Stimulated activated naive CD8-positive, alpha-beta T cell treated with anti-CD3 and anti-CD28 coated beads, Interleukin-15, Interleukin-2, amounts not matched to agents 100 ng/mL and 50 ng/mL, for 24 hours (primary cell): ENCODE measurements around the gene ENO1.

Experiments
- H3K27ac Mint-ChIP-seq: one replicate; pipeline ENCODE4 v1.8.0; 2021; ENCODE audit warnings: mild to moderate bottlenecking, mixed read lengths
- H3K27me3 Mint-ChIP-seq: one replicate; pipeline ENCODE4 v1.8.0; 2021; ENCODE audit warnings: mixed read lengths
- H3K36me3 Mint-ChIP-seq: one replicate; pipeline ENCODE4 v1.8.0; 2021; ENCODE audit warnings: low read depth, mixed read lengths
- H3K4me1 Mint-ChIP-seq: one replicate; pipeline ENCODE4 v1.8.0; 2021; ENCODE audit warnings: low read depth, mixed read lengths
- H3K4me3 Mint-ChIP-seq: one replicate; pipeline ENCODE4 v1.8.0; 2021; ENCODE audit warnings: mild to moderate bottlenecking, mixed read lengths
- H3K9me3 Mint-ChIP-seq: one replicate; pipeline ENCODE4 v1.8.0; 2021; ENCODE audit warnings: mixed read lengths

ENO1 gene

DNA sequence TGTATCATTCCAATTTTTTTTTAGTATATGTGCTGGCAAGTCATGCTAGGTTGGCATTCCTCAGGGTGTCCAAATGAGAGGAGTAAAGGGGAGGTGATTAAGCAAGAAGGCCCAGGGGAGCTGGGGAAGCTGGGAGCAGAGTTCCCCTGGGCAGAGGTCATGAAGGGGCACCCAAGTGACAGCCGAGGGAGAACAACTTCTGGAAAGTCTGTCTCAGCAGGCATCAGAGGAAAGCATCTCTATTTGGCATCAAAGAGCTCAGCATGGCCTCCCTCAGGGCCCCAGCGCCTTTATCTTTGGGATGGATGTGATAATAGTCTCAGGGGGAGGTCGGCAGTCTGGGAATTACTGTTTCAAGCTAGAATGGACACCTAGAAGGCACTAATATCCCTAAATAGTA is 5.0 kb upstream of the ENO1 start:
- Mint-ChIP-seq H3K27me3 (no peaks in the 10 kb centered on the region), H3K4me1 (peaks cover 18% of the 10 kb centered on the region), H3K27ac (no peak overlapping the region), H3K9me3 (no peaks in the 10 kb centered on the region), H3K36me3 (peaks cover 8% of the 10 kb centered on the region), H3K4me3 (no peak overlapping the region)

DNA sequence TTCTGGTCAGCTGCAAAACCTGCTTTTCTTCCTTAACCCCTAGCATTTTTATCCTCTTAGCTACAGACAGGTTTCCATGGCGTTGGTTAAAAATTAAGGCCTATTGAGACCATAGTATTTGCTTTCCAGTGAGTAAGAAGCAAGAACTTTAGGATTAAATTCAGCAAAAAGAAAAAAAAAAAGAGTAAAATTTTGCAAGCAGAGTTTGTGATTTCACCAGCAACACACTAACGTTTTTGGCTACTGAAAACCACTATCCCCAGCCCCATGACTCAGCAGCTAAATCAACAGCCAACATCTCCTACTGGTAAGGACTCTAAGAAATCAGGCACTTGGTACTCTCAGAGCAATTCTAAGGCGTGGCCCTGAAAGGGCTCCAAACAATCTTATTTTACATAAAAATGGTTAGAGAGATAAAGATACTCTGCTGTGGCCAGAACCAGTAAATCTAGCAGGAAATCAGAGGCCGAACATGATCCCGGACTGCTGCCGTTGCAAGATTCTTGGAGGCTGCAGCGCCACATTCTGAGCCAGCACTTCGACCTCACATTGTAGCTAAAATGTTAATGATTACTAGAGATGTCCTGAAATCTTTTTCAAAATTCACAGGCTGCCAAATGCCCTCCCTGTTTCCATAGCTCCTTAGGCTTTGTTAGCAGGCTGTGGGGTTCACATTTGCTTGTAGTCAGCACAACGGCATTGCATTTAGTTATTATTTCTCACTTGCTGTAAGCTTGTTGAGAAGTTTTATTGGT is 1.6 kb upstream of the ENO1 start:
- Mint-ChIP-seq H3K4me1 (peaks cover 33% of the 10 kb centered on the region), H3K4me3 (peak overlapping the region; percentile 93), H3K27me3 (no peaks in the 10 kb centered on the region), H3K27ac (peak overlapping the region; percentile 98), H3K9me3 (no peaks in the 10 kb centered on the region), H3K36me3 (peaks cover 41% of the 10 kb centered on the region)

DNA sequence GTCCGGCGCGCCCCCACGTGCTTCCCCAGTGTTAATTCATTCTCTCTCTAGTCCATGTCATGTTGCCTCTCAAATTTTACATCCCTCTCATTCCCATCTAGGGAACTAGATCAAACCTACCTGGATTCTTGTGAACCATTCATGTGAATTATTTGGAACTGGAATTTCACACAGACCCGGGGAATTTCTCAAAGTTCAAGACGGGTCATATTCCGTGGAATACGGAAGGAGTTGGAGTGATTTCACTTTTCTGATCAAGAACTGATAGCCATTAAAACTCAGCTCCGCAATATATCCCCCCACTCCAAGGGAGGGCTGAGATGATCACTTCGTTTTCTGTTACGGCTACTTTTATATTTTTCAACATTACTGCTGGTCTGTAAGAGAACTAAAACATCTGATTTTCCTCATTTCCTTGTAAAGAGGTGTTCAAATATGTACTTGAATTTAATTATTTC is 1.0 kb upstream of the ENO1 start:
- Mint-ChIP-seq H3K4me3 (peak overlapping the region; percentile 93), H3K36me3 (peaks cover 47% of the 10 kb centered on the region), H3K27me3 (no peaks in the 10 kb centered on the region), H3K9me3 (no peaks in the 10 kb centered on the region), H3K4me1 (peaks cover 40% of the 10 kb centered on the region), H3K27ac (peak overlapping the region; percentile 98)

DNA sequence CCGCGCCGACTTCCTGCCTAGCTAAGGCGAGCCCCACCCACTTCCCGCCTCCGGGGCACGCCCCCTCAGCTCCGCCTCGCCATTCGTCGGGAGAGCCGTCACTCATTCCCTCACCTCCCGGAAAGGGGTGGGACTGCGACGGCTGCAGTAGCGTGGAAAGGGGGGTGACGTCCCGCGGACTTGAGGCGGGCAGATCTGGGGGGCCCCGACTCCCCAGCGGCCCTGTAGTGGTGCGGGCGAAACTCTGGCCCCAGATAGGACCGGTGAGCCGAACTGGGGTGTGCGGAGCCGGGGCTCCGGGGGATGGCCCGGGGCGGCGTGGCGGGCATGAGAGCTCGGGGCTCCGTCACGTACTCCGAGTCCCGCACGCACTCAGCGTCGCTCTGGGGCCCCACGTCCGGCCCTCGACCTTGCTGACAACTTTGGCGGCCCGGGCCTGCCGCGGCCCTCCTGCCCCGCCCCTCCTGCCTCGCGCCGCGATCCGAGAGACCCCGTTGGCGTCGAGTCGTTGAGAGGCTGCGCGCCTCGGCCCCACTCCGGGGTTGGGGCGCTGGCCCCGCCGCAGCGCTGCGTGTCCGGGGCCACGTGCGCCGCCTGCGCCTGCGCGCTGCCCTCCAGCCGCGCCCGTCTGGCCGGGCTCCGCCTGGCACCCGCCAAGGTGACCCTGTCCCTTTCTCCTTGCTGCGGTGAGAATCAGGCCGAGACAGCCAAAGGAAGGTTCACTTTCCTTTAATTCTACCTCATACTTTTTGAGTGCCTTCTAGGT is 395 bp upstream of the ENO1 start:
- Mint-ChIP-seq H3K4me1 (peaks cover 44% of the 10 kb centered on the region), H3K36me3 (peaks cover 52% of the 10 kb centered on the region), H3K27ac (peak overlapping the region; percentile 100), H3K9me3 (no peaks in the 10 kb centered on the region), H3K4me3 (peak overlapping the region; percentile 98), H3K27me3 (no peaks in the 10 kb centered on the region)

DNA sequence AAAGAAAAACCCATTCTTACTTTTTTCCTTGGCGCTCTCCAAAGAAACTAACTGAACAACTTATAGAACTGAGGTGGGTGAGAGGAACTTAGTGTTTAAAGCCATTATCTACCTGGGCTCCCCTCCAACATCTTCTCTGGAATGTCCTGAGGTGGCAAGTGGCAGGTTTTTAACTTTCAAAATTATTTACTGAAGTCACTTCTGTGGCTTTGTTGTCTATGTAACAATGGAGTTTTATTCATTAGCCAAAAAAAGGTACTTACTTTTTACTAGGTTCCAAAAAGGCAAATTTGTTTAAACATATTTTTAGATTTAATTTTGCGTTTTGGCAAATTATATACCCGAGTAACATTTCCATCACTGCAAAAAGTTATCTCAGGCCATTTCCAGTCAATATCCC is 2.4 kb downstream of the ENO1 start:
- Mint-ChIP-seq H3K4me1 (peaks cover 72% of the 10 kb centered on the region), H3K27me3 (no peaks in the 10 kb centered on the region), H3K4me3 (peak overlapping the region; percentile 98), H3K9me3 (no peaks in the 10 kb centered on the region), H3K27ac (peak overlapping the region; percentile 100), H3K36me3 (peaks cover 79% of the 10 kb centered on the region)

DNA sequence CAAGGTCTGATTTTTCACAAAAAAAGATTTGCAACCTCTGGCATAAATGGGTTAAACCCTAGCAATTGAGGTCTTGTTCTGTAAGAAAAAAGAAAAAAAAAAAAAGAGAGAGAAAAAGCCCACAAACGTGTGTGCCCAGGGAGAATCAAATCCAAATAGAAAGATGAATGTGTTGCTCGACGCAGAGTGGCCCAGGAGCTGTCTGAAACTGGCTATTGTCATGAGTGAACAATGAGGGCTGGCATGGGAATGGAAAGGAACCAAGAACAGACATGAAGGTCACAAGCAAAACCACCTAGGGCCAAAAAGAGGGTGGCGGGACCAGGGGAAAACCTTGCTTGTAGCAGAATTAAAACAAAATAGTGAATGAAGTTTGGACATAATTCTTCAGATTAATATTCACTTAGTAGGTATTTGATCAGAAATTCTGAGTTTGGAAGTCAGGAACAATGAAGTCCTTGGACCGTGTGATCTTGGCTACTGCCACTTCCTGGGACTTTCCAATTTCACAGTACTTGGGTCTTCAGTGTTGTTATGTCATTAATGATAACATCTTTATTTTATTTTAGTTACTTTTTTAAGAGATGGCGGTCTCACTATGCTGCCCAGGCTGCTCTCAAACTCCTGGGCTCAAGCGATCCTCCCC is 3.1 kb downstream of the ENO1 start:
- Mint-ChIP-seq H3K4me3 (peak overlapping the region; percentile 98), H3K27ac (peak overlapping the region; percentile 100), H3K4me1 (peaks cover 73% of the 10 kb centered on the region), H3K27me3 (no peaks in the 10 kb centered on the region), H3K9me3 (no peaks in the 10 kb centered on the region), H3K36me3 (peaks cover 87% of the 10 kb centered on the region)

DNA sequence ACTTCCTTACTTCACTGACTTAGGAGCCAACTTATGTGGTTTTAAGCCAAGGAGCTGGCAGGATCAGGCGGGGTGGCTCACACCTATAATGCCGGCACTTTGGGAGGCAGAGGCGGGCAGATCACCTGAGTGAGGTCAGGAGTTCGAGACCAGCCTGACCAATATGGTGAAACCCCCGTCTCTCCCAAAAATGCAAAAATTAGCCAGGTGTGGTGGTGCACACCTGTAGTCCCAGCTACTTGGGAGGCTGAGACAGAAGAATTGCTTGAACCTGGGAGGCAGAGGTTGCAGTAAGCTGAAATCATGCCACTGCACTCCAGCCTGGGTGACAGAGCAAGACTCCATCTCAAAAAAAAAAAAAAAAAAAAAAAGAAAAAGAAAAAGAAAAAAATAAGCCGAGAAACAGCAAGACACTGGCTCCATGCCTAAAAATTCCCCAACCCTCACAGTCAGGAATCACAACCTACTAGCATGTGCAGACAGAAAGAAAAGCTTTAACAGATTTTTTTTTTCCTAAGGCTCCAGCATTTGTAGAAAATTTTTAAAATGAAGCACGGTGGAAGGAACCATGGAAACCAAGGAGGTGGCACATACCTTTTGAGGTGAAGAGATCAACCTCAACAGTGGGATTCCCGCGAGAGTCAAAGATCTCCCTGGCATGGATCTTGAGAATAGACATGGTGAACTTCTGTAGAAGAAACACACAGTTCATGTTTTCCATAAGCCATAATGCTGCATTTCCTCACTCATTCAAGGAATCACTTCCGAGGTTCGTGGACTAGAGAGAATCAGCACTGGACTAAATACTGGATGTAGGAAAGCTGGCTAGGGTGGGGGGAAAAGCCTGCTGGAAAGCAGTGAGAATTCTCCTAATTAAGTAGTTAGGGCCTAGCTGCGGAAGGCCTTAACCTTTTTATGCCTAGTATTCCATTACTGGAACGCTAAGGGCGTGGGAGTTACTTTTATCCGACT is 4.0 kb downstream of the ENO1 start:
- H3K36me3 Mint-ChIP-seq = peaks cover 92% of the 10 kb centered on the region
- peak overlapping the region; percentile 98 for H3K4me3 Mint-ChIP-seq
- H3K27me3 Mint-ChIP-seq = no peaks in the 10 kb centered on the region
- peak overlapping the region; percentile 100 for H3K27ac Mint-ChIP-seq
- no peaks in the 10 kb centered on the region for H3K9me3 Mint-ChIP-seq
- H3K4me1 Mint-ChIP-seq = peaks cover 73% of the 10 kb centered on the region

DNA sequence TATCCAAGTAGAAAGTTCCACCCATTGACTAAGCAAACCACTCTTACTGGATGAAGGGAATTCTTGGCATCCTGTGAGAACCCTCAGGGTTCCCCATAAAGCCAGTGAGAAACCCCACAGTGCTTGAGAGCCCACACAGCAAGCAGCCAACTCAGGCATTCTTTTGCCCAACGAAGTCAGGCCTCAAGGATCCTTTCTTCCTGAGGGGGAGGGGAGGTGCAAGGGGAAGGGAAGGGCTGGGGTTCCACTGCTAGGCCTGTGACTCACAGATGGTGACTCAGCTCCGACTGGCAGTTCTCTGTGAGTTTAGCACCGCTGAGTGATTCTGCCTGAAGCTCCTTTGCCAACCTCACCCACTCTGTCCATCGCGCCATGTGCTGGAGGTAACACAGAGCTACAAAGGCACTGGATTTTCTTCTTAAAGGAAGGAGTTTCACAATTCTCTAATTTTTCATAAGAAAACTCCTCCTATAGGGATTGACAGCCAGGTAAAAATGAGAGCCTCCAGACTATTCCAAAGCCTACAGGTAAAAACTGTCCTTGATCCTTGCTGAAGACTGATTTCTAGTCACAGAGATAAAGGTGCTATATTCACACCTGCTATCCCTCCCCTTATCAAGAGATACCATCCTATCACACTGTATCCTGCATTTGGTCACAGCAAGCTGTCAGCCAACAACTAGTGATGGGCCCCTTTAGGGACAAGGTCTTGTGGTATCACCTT is 4.8 kb downstream of the ENO1 start:
- H3K27me3 Mint-ChIP-seq = no peaks in the 10 kb centered on the region
- no peaks in the 10 kb centered on the region for H3K9me3 Mint-ChIP-seq
- peak overlapping the region; percentile 100 for H3K27ac Mint-ChIP-seq
- H3K4me1 Mint-ChIP-seq = peaks cover 77% of the 10 kb centered on the region
- peaks cover 95% of the 10 kb centered on the region for H3K36me3 Mint-ChIP-seq
- H3K4me3 Mint-ChIP-seq = peak overlapping the region; percentile 98

DNA sequence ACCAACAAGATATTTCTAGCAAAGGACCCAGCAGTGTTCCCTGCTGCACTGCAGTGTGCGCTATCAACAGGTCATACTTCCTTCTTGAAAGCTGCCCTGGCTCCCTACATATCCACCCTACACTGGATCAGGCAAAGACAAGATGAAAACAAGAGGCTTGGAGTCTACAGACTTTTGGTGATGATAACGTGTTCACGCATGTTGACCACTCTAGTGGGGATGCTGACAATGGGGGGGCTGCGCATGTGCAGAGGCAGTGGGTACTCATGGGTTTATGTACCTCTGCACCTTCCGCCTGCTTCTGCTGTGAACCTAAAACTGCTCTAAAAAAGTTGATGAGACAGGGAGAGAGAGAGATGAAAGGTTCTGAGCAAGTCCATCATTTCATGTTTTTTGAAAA is 5.5 kb downstream of the ENO1 start:
- H3K4me1 Mint-ChIP-seq = peaks cover 81% of the 10 kb centered on the region
- peaks cover 95% of the 10 kb centered on the region for H3K36me3 Mint-ChIP-seq
- H3K9me3 Mint-ChIP-seq = no peaks in the 10 kb centered on the region
- no peaks in the 10 kb centered on the region for H3K27me3 Mint-ChIP-seq
- H3K27ac Mint-ChIP-seq = peak overlapping the region; percentile 100
- H3K4me3 Mint-ChIP-seq = peak overlapping the region; percentile 98

DNA sequence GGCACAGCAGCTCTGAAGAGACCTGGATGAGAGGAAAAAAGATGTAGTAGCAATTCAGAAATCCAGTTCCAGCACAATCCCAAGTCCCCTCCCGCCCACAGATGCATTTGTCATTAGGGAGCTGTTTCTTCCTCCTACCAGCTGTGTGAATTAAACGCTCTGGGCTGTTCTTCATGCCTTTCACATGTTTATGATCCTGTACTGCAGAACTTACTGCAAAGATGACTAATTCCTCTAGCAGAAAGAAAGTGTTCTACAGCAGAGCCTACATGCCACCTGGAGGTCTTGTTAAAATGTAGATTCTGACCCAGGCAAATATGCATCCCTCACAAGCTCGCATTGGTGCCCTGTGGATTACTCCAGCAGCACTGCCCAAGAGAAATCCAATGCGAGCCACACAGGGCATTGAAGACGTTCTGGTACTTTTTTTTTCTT is 6.5 kb downstream of the ENO1 start:
- Mint-ChIP-seq H3K27me3 (no peaks in the 10 kb centered on the region), H3K4me1 (peaks cover 91% of the 10 kb centered on the region), H3K9me3 (no peaks in the 10 kb centered on the region), H3K36me3 (peaks cover 95% of the 10 kb centered on the region), H3K4me3 (peak overlapping the region; percentile 98), H3K27ac (peak overlapping the region; percentile 100)

DNA sequence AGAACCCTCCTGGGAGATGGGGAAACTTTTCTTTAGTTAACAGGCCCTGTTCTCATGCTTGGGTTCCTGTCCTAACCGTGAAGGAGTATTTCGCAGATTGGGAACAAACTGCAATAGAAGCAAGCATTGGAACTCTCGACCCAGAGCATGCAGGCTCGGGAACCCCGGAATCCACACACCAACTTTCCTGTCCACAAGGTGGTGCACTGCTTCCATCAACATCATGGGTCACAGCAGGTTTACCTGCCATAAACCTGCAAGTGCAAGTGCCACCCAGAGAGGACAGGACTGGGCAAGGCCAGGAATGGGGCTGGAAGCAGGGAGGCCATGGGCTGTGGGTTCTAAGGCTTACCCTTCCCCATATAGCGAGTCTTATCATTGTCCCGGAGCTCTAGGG is 6.9 kb downstream of the ENO1 start:
- Mint-ChIP-seq H3K27me3 (no peaks in the 10 kb centered on the region), H3K4me3 (peak overlapping the region; percentile 98)

DNA sequence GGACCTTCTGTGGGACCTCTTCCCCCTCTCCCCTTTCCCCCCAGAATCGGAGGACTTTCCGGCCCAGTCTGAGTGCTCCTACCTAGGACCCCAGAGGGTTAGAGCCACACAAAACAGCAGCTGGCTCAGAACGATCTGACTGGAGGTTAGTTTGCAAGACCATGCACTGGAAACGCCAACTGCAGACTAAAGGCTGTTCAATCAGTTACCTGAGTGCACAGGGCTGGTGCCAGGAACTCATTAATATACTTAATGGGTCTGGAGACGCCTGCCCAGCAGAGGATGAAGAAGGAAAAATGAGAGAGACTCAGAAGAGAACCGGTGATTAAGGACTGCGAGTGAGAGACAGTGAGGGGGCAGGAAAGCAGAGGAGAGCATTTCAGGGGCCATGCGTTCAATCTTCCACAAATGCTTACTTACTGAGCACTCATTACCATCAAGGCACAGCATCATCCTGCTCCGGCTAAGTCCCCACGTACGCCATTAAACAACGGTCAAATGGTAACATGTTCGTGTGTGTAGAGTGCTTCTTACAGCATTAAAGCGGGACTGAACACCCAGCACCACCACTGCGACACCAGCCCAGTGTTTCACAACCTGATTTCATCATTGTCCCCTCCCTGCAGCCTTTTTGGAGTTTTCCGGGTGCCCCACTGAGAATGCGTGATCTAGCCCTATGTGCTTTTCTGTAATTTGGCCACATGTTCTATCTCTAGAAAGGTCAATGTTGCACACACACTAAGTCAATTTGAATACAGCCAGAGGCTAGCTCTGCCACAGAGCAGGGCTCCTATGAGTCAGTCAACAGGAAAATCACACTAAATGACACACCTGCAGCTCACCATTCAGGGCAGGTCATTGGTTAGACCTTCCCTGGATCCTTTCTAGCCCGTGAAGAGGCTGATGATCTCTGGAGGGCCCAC is 7.6 kb downstream of the ENO1 start:
- peaks cover 93% of the 10 kb centered on the region for H3K4me1 Mint-ChIP-seq
- peak overlapping the region; percentile 100 for H3K27ac Mint-ChIP-seq
- H3K4me3 Mint-ChIP-seq = peak overlapping the region; percentile 98
- no peaks in the 10 kb centered on the region for H3K27me3 Mint-ChIP-seq
- no peaks in the 10 kb centered on the region for H3K9me3 Mint-ChIP-seq
- peaks cover 95% of the 10 kb centered on the region for H3K36me3 Mint-ChIP-seq

More for the DNA sequence above, 6.9 kb downstream of the ENO1 start:
- no peaks in the 10 kb centered on the region for H3K9me3 Mint-ChIP-seq
- peaks cover 95% of the 10 kb centered on the region for H3K36me3 Mint-ChIP-seq
- peak overlapping the region; percentile 100 for H3K27ac Mint-ChIP-seq
- peaks cover 95% of the 10 kb centered on the region for H3K4me1 Mint-ChIP-seq

DNA sequence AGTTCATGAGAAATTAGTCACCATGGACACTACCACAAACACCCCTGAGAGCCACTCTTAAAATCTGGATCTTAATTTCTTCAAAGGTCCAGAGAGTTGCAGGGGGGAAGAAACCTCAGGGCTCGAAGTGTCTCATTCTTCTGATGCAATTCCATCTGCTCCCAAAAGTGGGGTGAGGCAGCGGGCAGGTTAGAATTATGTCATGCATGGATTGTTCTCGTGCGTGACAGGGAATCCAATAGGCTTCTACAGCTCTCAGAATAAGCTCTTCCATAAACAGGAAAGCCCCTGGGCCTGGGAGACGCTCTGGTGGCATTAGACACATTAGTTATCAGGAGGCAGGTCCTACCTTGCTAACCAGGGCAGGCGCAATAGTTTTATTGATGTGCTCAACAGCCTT is 8.4 kb downstream of the ENO1 start:
- peak overlapping the region; percentile 98 for H3K4me3 Mint-ChIP-seq
- H3K4me1 Mint-ChIP-seq = peaks cover 85% of the 10 kb centered on the region
- peaks cover 95% of the 10 kb centered on the region for H3K36me3 Mint-ChIP-seq
- no peaks in the 10 kb centered on the region for H3K9me3 Mint-ChIP-seq
- H3K27ac Mint-ChIP-seq = peak overlapping the region; percentile 100
- no peaks in the 10 kb centered on the region for H3K27me3 Mint-ChIP-seq
